Stimulated activated memory B cell treated with anti-CD40 and anti-IgM and Interleukin-4, amounts not matched to agents 10 μg/mL and 1 μg/mL and 100 μg/mL, for 72 hours (primary cell): Measurements from ENCODE around the gene EIF4ENIF1.
"Not testable (repeated sequence)": the region's sequence is repeated elsewhere in the genome, so short reads cannot be mapped to it uniquely, and the experiment has no call there.

Experiments
- ATAC-seq: fragments of 150-1000 bp; cut with Tn5 transposase; 2 replicates; pipeline ENCODE4 v1.10.0; 2021
- H3K27ac Mint-ChIP-seq: one replicate; pipeline ENCODE4 v1.8.0; 2022; ENCODE audit warnings: mild to moderate bottlenecking, mixed read lengths
- H3K27me3 Mint-ChIP-seq: one replicate; pipeline ENCODE4 v1.8.0; 2022; ENCODE audit warnings: mixed read lengths
- H3K36me3 Mint-ChIP-seq: one replicate; pipeline ENCODE4 v1.8.0; 2022; ENCODE audit warnings: mixed read lengths
- H3K4me1 Mint-ChIP-seq: one replicate; pipeline ENCODE4 v1.8.0; 2022; ENCODE audit warnings: mixed read lengths
- H3K4me3 Mint-ChIP-seq: one replicate; pipeline ENCODE4 v1.8.0; 2022; ENCODE audit warnings: mild to moderate bottlenecking, moderate library complexity, mixed read lengths
- H3K9me3 Mint-ChIP-seq: one replicate; pipeline ENCODE4 v1.8.0; 2022; ENCODE audit warnings: mixed read lengths

The EIF4ENIF1 gene

GRCh38 chr22:31441652-31442051 is 48.0 kb downstream of the EIF4ENIF1 start:
- Mint-ChIP-seq H3K27me3 (no peaks in the 10 kb centered on the region), H3K36me3 (peaks cover 83% of the 10 kb centered on the region), H3K9me3 (no peaks in the 10 kb centered on the region), H3K4me1 (peaks cover 8% of the 10 kb centered on the region), H3K27ac (no peak overlapping the region), H3K4me3 (no peak overlapping the region)
- ATAC-seq, result no peak

DNA sequence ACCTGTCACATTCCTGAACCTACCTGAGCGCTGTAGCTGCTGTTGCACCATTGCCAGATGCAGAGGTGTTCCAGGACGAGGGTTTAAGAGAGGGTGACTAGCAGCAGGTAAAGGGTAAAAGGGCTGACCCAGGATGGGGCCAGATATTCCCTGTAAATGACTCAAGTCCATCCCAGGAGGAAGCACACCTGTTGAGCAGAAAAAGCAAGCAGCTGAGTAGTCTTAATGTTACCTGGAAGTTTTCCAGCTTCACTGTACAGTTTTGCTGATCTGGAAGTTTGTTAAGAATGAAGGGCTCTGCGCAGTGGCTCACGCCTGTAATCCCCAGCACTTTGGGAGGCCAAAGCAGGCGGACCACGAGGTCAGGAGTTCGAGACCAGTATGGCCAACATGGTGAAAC is 49.0 kb downstream of the EIF4ENIF1 start:
- Mint-ChIP-seq H3K9me3 (no peaks in the 10 kb centered on the region), H3K36me3 (peaks cover 83% of the 10 kb centered on the region), H3K27me3 (no peaks in the 10 kb centered on the region), H3K4me3 (no peak overlapping the region), H3K4me1 (peaks cover 8% of the 10 kb centered on the region), H3K27ac (peak overlapping the region; percentile 18)
- ATAC-seq, result no peak

- Mint-ChIP-seq H3K9me3 (no peaks in the 10 kb centered on the region), H3K36me3 (peaks cover 87% of the 10 kb centered on the region)
These were observed 49.8 kb downstream of the EIF4ENIF1 start for GRCh38 chr22:31439808-31440207.

DNA sequence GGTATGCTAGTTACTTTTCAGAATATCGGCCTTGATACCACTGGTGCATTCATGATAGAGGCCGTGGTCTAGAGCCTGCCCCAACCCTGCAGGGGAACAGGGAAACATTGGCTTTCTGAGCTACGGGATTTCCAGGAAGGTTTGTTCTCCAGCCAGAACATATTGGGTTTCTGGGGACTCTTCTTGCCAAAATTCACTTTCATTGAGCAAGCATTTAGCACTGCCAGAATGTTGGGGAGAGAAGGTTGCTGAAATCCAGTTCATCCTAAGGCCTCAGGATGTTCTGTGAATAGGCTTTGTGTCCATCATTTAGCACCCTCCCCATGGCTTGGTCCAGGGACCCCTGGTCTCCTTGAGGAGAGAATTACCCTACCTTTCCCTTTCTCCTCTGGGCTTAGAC is 53.5 kb downstream of the EIF4ENIF1 start:
- no peaks in the 10 kb centered on the region for H3K9me3 Mint-ChIP-seq
- no peak overlapping the region for H3K4me3 Mint-ChIP-seq
- H3K4me1 Mint-ChIP-seq, result peaks cover 8% of the 10 kb centered on the region
- H3K36me3 Mint-ChIP-seq, result peaks cover 72% of the 10 kb centered on the region
- ATAC-seq, result no peak
- no peaks in the 10 kb centered on the region for H3K27me3 Mint-ChIP-seq
- no peak overlapping the region for H3K27ac Mint-ChIP-seq

More at GRCh38 chr22:31439808-31440207, 49.8 kb downstream of the EIF4ENIF1 start:
- H3K4me3 Mint-ChIP-seq, result no peak overlapping the region
- peaks cover 8% of the 10 kb centered on the region for H3K4me1 Mint-ChIP-seq
- H3K27me3 Mint-ChIP-seq, result no peaks in the 10 kb centered on the region
- H3K27ac Mint-ChIP-seq, result no peak overlapping the region
- ATAC-seq, result no peak

DNA sequence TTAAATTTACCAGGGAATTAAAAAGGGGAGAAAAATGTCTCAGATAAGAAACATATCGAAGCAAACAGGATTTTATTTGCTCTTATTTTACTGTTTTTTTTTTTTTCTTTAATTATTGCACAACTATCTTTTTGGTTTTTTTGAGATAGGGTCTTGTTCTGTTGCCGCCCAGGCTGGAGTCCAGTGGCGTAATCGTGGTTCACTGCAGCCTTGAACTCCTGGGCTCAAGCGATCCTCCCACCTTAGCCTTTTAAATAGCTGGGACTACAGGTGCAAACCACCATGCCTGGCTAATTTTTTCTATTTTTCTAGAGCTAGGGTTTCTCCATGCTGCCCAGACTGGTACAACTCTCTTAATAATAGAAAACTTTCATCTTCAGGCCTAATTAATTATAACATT is 57.7 kb downstream of the EIF4ENIF1 start:
- no peak overlapping the region for H3K27ac Mint-ChIP-seq
- ATAC-seq, result no peak
- H3K36me3 Mint-ChIP-seq, result peaks cover 63% of the 10 kb centered on the region

GRCh38 chr22:31425331-31426050 is 64.2 kb downstream of the EIF4ENIF1 start:
- peaks cover 70% of the 10 kb centered on the region for H3K36me3 Mint-ChIP-seq
- no peak overlapping the region for H3K27ac Mint-ChIP-seq
- H3K9me3 Mint-ChIP-seq, result no peaks in the 10 kb centered on the region
- ATAC-seq, result no peak
- no peaks in the 10 kb centered on the region for H3K4me1 Mint-ChIP-seq
- H3K27me3 Mint-ChIP-seq, result no peaks in the 10 kb centered on the region
- no peak overlapping the region for H3K4me3 Mint-ChIP-seq

More for the DNA sequence above, 57.7 kb downstream of the EIF4ENIF1 start:
- Mint-ChIP-seq H3K4me1 (peaks cover 3% of the 10 kb centered on the region), H3K27me3 (no peaks in the 10 kb centered on the region), H3K4me3 (no peak overlapping the region), H3K9me3 (no peaks in the 10 kb centered on the region)

- H3K4me3 Mint-ChIP-seq, ATAC-seq, H3K27me3 Mint-ChIP-seq, H3K9me3 Mint-ChIP-seq, H3K27ac Mint-ChIP-seq: not testable (repeated sequence)
- peaks cover 32% of the 10 kb centered on the region for H3K36me3 Mint-ChIP-seq
- peaks cover 18% of the 10 kb centered on the region for H3K4me1 Mint-ChIP-seq
These were observed 87.3 kb downstream of the EIF4ENIF1 start for GRCh38 chr22:31402350-31402749.

DNA sequence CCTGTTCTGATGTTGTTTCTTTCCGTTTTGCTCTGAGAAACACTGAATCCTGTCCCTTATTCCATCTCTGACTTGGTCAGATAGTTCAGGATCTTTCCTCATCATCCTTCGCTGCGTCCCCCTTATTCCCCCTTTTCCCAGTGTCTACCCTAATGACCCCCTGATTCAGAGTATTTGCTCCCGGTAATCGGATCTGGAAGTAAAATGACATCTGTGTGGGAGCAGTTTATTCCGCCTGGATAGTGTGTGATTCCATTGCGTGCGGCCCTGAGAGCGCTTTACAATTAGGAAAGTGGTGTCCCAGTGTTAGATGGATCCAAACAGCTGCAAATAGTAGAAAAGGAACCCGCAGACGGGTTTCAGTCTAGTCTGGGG is 89.6 kb downstream of the EIF4ENIF1 start:
- Mint-ChIP-seq H3K4me1 (peaks cover 9% of the 10 kb centered on the region), H3K4me3 (peak overlapping the region; percentile 89), H3K27me3 (no peaks in the 10 kb centered on the region), H3K36me3 (peaks cover 11% of the 10 kb centered on the region), H3K9me3 (no peaks in the 10 kb centered on the region), H3K27ac (peak overlapping the region; percentile 94)
- ATAC-seq, result no peak

- peak within 1 kb of the TSS; percentile 89 for H3K4me3 Mint-ChIP-seq
- no peaks in the 10 kb centered on the region for H3K9me3 Mint-ChIP-seq
- ATAC-seq, result peak; percentile 100
- peak within 1 kb of the TSS; percentile 94 for H3K27ac Mint-ChIP-seq
- H3K4me1 Mint-ChIP-seq, result peaks cover 9% of the 10 kb centered on the region
- H3K27me3 Mint-ChIP-seq, result no peaks in the 10 kb centered on the region
- peaks cover 11% of the 10 kb centered on the region for H3K36me3 Mint-ChIP-seq
These were observed 90.2 kb downstream of the EIF4ENIF1 start, which contains the start of gene DRG1 for GRCh38 chr22:31399211-31400022. Gene DRG1, plus strand, starts transcription at chr22:31399604. Its CDS starts 80 bp downstream, at chr22:31399684.

DNA sequence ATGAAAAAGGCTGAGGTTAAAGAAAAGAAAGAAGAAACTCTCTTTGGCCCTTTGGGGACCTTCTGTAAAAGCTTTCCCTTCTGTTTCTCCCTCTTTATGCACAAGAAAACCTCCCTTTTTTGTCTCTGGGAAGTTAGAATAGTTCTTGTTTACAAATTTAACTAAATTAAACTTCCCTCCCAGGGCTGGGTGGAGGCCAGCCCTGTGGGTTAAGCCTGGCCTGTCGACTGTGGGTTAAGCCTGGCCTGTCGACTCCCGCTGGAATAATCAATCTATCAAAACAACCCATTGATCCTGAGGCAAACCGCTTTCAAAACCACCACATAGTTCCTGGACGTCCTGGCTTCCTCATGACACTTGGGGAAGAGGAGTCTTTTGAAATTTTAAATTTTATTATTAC is 91.4 kb downstream of the EIF4ENIF1 start:
- Mint-ChIP-seq H3K4me3 (no peak overlapping the region), H3K27ac (no peak overlapping the region)

GRCh38 chr22:31394326-31394725 is 95.3 kb downstream of the EIF4ENIF1 start:
- Mint-ChIP-seq H3K4me3 (no peak overlapping the region), H3K4me1 (no peaks in the 10 kb centered on the region), H3K27me3 (no peaks in the 10 kb centered on the region), H3K36me3 (no peaks in the 10 kb centered on the region), H3K9me3 (no peaks in the 10 kb centered on the region), H3K27ac (no peak overlapping the region)
- no peak for ATAC-seq

More for the DNA sequence above, 91.4 kb downstream of the EIF4ENIF1 start:
- Mint-ChIP-seq H3K27me3 (no peaks in the 10 kb centered on the region), H3K9me3 (no peaks in the 10 kb centered on the region), H3K36me3 (peaks cover 5% of the 10 kb centered on the region), H3K4me1 (peaks cover 9% of the 10 kb centered on the region)
- no peak for ATAC-seq

DNA sequence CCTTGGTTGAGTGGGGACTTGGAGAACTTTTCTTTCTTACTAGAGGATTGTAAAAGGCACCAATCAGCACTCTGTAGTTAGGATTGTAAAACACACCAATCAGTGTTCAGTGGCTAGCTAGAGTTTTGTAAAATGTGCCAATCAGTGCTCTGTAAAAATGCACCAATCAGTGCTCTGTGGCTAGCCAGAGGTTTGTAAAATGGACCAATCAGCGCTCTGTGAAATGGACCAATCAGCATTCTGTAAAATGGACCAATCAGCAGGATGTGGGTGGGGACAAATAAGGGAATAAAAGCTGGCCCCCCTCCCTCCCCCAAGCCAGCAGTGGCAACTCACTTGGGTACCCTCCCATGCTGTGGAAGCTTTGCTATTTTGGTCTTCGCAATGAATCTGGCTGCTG is 95.7 kb downstream of the EIF4ENIF1 start:
- Mint-ChIP-seq H3K9me3 (no peaks in the 10 kb centered on the region), H3K4me3 (no peak overlapping the region), H3K4me1 (no peaks in the 10 kb centered on the region), H3K27ac (no peak overlapping the region), H3K36me3 (no peaks in the 10 kb centered on the region), H3K27me3 (no peaks in the 10 kb centered on the region)
- ATAC-seq, result no peak
